ENCODE results near the gene ABCC11. TPM values are rescaled to one million over a fixed set of nuclear protein-coding genes. Genes with fewer than 3 reads are reported as not detected.
A peak's percentile ranks its signal among the peaks of the same experiment; 100 is the strongest.

ABCC11 gene
- total RNA-seq = under 1 TPM in 1 of 2 experiments, not detected in 1; 0.09 TPM

DNA sequence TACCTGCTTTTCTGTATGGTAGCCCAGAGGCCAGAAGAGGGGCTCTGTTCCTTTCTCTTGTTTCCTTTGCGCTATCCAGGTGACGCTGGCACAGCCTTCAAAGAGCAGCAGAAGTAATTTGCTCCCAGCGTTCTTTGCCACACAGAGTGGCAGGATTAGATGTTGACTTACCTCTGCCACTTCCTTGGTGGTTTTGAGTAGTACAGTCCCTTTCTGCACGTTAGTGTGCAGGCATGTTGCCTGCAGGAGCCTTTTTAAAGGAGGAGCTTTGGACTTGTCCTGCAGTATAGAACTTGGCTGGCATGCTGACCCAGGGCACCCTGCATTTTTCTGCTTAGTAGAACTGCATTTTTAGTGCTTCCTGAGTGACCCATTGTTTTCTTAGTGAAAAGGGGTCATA lies at the start of gene ABCC11:
Gene ABCC11 (minus strand): TSS at position 229 of the 400 bp plus-strand sequence. CDS start 15,618 bp downstream, outside the sequence.
- H3K4me3 Mint-ChIP-seq = peak within 1 kb of the TSS; percentile 45
- H3K27me3 Mint-ChIP-seq = no peaks in the 10 kb centered on the region
- peak within 1 kb of the TSS; percentile 37 for H3K27ac Mint-ChIP-seq
- ATAC-seq (ENCODE audit: low read depth) = peak; percentile 11
- peaks cover 8% of the 10 kb centered on the region for H3K36me3 Mint-ChIP-seq
- POLR2A ChIA-PET = no interaction called here
- H3K4me1 Mint-ChIP-seq = peaks cover 29% of the 10 kb centered on the region
- no peaks in the 10 kb centered on the region for H3K9me3 Mint-ChIP-seq
- no peak for DNase-seq

DNA sequence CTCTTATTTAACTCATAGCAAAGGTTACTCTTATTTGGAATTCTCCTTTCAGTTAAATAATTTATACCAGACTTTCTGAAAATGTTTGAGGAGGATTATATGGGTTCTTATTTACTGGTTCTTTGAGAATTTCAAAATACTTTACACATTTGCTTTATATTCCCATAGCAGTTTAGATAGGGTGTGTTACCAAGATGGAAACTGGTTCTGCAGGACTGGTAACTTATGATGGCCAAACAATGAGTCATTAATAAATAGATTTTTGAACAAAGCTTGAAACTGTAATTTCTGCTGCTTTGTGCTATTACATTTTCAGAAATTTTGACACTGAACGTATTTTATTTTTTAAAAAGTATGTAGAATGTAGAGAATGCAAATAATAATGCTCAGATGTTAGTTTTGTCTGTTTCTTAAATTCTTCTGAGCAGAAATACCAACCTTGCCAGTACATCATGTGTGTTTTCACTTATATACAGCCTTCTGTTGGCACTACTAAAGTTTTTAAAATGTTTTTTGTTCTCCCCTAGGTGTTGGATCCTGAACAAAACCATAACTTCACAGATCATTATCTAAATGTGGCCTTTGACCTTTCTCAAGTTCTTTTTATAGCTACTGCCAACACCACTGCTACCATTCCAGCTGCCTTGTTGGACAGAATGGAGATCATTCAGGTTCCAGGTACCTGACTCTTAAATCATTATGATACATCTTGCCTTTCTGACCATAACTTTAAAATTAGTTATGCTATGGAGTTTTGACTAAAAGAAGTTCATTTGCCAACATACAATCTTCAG lies 48.3 kb upstream of the ABCC11 start:
- Mint-ChIP-seq H3K9me3 (peaks cover 3% of the 10 kb centered on the region), H3K27ac (no peak overlapping the region), H3K4me3 (no peak overlapping the region), H3K4me1 (peaks cover 6% of the 10 kb centered on the region), H3K36me3 (peaks cover 52% of the 10 kb centered on the region), H3K27me3 (no peaks in the 10 kb centered on the region)
- no peak for DNase-seq
- ATAC-seq (ENCODE audit: low read depth) = no peak
- POLR2A ChIA-PET = no interaction called here

- DNase-seq = no peak
- no peak for ATAC-seq (ENCODE audit: low read depth)
- Mint-ChIP-seq H3K36me3 (peaks cover 49% of the 10 kb centered on the region), H3K27me3 (no peaks in the 10 kb centered on the region), H3K27ac (no peak overlapping the region), H3K9me3 (peaks cover 3% of the 10 kb centered on the region), H3K4me1 (peaks cover 12% of the 10 kb centered on the region), H3K4me3 (no peak overlapping the region)
- POLR2A ChIA-PET = no interaction called here
These were observed 47.4 kb upstream of the ABCC11 start for GRCh38 chr16:48294724-48295123.

DNA sequence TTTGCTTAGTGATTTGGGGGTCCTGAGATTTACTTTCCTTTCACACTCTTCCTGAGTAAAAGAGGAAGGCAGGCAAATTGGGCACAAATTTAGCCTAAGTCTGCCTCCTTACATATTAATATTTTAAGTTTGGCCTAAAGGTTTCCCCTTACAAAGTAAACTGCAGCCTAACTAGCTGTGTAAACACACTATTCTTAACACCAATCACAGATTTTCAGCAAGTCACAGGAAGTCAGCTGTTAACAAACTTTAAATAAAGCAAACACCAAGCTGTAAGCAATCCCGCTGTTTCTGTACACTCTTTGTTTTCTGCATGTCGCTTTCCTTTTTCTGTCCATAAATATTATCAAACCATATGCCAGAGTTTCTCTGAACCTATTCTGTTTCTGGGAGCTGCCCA lies 45.1 kb upstream of the ABCC11 start:
- DNase-seq (no peak), ATAC-seq (ENCODE audit: low read depth) (no peak)
- H3K27me3 Mint-ChIP-seq = no peaks in the 10 kb centered on the region
- H3K4me3 Mint-ChIP-seq = no peak overlapping the region
- peaks cover 4% of the 10 kb centered on the region for H3K9me3 Mint-ChIP-seq
- peaks cover 50% of the 10 kb centered on the region for H3K36me3 Mint-ChIP-seq
- peaks cover 12% of the 10 kb centered on the region for H3K4me1 Mint-ChIP-seq
- POLR2A ChIA-PET = no interaction called here
- no peak overlapping the region for H3K27ac Mint-ChIP-seq

GRCh38 chr16:48291754-48292153 lies 44.4 kb upstream of the ABCC11 start:
- no peak overlapping the region for H3K4me3 Mint-ChIP-seq
- H3K36me3 Mint-ChIP-seq = peaks cover 51% of the 10 kb centered on the region
- DNase-seq = no peak
- no peaks in the 10 kb centered on the region for H3K27me3 Mint-ChIP-seq
- no peak overlapping the region for H3K27ac Mint-ChIP-seq
- ATAC-seq (ENCODE audit: low read depth) = no peak
- POLR2A ChIA-PET = no interaction called here
- H3K9me3 Mint-ChIP-seq = peaks cover 4% of the 10 kb centered on the region
- peaks cover 12% of the 10 kb centered on the region for H3K4me1 Mint-ChIP-seq

- POLR2A ChIA-PET = no interaction called here
- Mint-ChIP-seq H3K4me3 (no peak overlapping the region), H3K27me3 (no peaks in the 10 kb centered on the region), H3K9me3 (peaks cover 4% of the 10 kb centered on the region), H3K27ac (no peak overlapping the region), H3K36me3 (peaks cover 55% of the 10 kb centered on the region), H3K4me1 (peaks cover 12% of the 10 kb centered on the region)
- DNase-seq = no peak
- ATAC-seq (ENCODE audit: low read depth) = no peak
These were observed 44.0 kb upstream of the ABCC11 start for GRCh38 chr16:48291303-48291702.

DNA sequence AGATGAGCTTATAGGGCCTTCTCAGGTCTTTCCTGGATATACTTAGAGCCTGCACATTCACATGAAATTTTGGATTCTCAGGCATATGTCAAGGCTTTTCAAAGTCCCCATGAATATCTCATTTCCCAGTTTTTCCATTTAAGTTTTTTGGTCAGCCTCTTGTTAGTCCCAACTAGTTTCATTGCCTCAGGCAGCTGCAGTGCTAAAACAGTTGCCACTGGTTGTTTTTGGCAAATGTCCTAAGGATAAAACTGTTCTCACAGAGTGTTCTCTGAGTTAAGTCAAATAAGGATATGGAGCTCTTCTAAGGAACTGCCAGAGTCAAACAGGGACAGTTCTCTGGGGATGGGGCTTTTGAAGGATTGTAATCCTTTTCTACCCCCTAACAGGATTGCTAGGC lies 39.9 kb upstream of the ABCC11 start:
- DNase-seq (no peak), ATAC-seq (ENCODE audit: low read depth) (no peak)
- peaks cover 21% of the 10 kb centered on the region for H3K4me1 Mint-ChIP-seq
- no peak overlapping the region for H3K27ac Mint-ChIP-seq
- POLR2A ChIA-PET = no interaction called here
- no peaks in the 10 kb centered on the region for H3K27me3 Mint-ChIP-seq
- peaks cover 63% of the 10 kb centered on the region for H3K36me3 Mint-ChIP-seq
- no peak overlapping the region for H3K4me3 Mint-ChIP-seq
- H3K9me3 Mint-ChIP-seq = peaks cover 1% of the 10 kb centered on the region

- DNase-seq (no peak), ATAC-seq (ENCODE audit: low read depth) (no peak)
- Mint-ChIP-seq H3K36me3 (peaks cover 55% of the 10 kb centered on the region), H3K4me1 (peaks cover 12% of the 10 kb centered on the region), H3K4me3 (peak overlapping the region; percentile 37), H3K27me3 (no peaks in the 10 kb centered on the region), H3K9me3 (peaks cover 1% of the 10 kb centered on the region), H3K27ac (no peak overlapping the region)
- POLR2A ChIA-PET = no interaction called here
These were observed 37.6 kb upstream of the ABCC11 start for GRCh38 chr16:48284772-48285409.

DNA sequence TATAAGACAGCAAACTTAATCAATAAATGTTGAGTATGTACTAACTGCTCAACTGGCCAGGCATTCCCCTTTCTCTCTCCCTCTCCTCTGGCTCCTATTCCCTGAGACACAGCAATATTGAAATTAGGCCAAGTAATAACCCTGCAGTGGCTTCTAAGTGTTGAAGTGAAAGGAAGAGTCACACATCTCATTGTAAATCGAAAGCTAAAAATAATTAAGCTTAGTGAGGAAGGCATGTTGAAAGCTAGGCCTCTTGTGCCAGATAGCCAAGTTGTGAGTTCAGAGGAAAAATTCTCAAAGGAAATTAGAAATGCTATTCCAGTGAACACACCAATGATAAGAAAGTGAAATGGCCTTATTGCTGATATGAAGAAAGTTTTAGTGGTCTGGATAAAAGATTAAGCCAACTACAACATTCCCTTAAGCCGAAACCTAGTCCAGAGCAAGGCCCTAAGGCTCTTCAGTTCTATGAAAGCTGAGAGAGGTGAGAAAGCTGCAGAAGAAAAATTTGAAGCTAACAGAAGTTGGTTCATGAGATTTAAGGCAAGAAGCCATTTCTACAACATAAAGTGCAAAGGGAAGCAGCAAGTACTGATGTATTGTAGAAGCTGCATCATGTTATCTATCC lies 35.4 kb upstream of the ABCC11 start:
- Mint-ChIP-seq H3K9me3 (peaks cover under 1% of the 10 kb centered on the region), H3K36me3 (peaks cover 54% of the 10 kb centered on the region), H3K4me3 (no peak overlapping the region), H3K4me1 (peaks cover 13% of the 10 kb centered on the region), H3K27me3 (no peaks in the 10 kb centered on the region), H3K27ac (no peak overlapping the region)
- DNase-seq (no peak), ATAC-seq (ENCODE audit: low read depth) (no peak)
- POLR2A ChIA-PET = no interaction called here

- Mint-ChIP-seq H3K27ac (no peak overlapping the region), H3K4me3 (no peak overlapping the region), H3K36me3 (peaks cover 42% of the 10 kb centered on the region), H3K4me1 (peaks cover 10% of the 10 kb centered on the region), H3K27me3 (no peaks in the 10 kb centered on the region), H3K9me3 (no peaks in the 10 kb centered on the region)
- no peak for DNase-seq
- ATAC-seq (ENCODE audit: low read depth) = no peak
- POLR2A ChIA-PET = no interaction called here
These were observed 33.2 kb upstream of the ABCC11 start for GRCh38 chr16:48280546-48280945.

GRCh38 chr16:48279199-48279598 lies 31.9 kb upstream of the ABCC11 start:
- POLR2A ChIA-PET = no interaction called here
- no peak overlapping the region for H3K4me3 Mint-ChIP-seq
- no peaks in the 10 kb centered on the region for H3K27me3 Mint-ChIP-seq
- peaks cover 4% of the 10 kb centered on the region for H3K4me1 Mint-ChIP-seq
- H3K27ac Mint-ChIP-seq = no peak overlapping the region
- DNase-seq (no peak), ATAC-seq (ENCODE audit: low read depth) (no peak)
- H3K9me3 Mint-ChIP-seq = no peaks in the 10 kb centered on the region
- peaks cover 36% of the 10 kb centered on the region for H3K36me3 Mint-ChIP-seq

DNA sequence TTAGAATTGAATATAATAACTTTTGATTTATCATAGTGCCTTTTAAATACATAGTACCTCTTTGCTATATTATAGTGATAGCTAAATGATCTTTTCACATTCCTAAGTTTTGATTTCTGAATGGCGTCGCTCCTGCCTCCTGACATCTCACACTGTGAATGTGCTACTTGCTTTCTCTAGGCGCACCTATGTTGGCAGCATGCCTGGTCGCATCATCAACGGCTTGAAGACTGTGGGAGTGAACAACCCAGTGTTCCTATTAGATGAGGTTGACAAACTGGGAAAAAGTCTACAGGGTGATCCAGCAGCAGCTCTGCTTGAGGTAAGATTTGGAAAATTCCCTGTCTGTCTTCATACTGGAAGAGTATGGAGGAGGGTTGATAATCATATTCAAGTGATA lies 29.8 kb upstream of the ABCC11 start:
- DNase-seq (no peak), ATAC-seq (ENCODE audit: low read depth) (no peak)
- Mint-ChIP-seq H3K27me3 (no peaks in the 10 kb centered on the region), H3K36me3 (peaks cover 26% of the 10 kb centered on the region), H3K27ac (no peak overlapping the region), H3K4me1 (peaks cover 1% of the 10 kb centered on the region), H3K4me3 (no peak overlapping the region), H3K9me3 (no peaks in the 10 kb centered on the region)
- POLR2A ChIA-PET = no interaction called here

- Mint-ChIP-seq H3K27ac (no peak overlapping the region), H3K9me3 (no peaks in the 10 kb centered on the region), H3K27me3 (no peaks in the 10 kb centered on the region), H3K36me3 (peaks cover 26% of the 10 kb centered on the region), H3K4me1 (peaks cover 1% of the 10 kb centered on the region), H3K4me3 (no peak overlapping the region)
- no peak for DNase-seq
- no peak for ATAC-seq (ENCODE audit: low read depth)
- POLR2A ChIA-PET = no interaction called here
These were observed 28.8 kb upstream of the ABCC11 start for GRCh38 chr16:48276102-48276501.

- H3K36me3 Mint-ChIP-seq = peaks cover 21% of the 10 kb centered on the region
- H3K27me3 Mint-ChIP-seq = no peaks in the 10 kb centered on the region
- no peak for DNase-seq
- POLR2A ChIA-PET = no interaction called here
- no peak overlapping the region for H3K27ac Mint-ChIP-seq
- ATAC-seq (ENCODE audit: low read depth) = no peak
- no peak overlapping the region for H3K4me3 Mint-ChIP-seq
- peaks cover 1% of the 10 kb centered on the region for H3K4me1 Mint-ChIP-seq
- H3K9me3 Mint-ChIP-seq = no peaks in the 10 kb centered on the region
These were observed 27.1 kb upstream of the ABCC11 start for GRCh38 chr16:48274476-48274875.

Data from activated naive CD8-positive, alpha-beta T cell treated with anti-CD3 and anti-CD28 coated beads, Interleukin-2, amount 10 ng/mL, durations not matched to agents 7 days and 5 days (primary cell).